ENCODE measurements around the gene NOP16.

The NOP16 gene

GRCh38 chr5:176364765-176365350 is 23.5 kb downstream of the NOP16 start:
- in situ Hi-C loops (cut with HindIII; ENCODE audit: low sequenced_read_pairs) = no loop called here
- TF ChIP-seq CTCF (IDR thresholded peaks at IDR 0.05; ENCODE audit: low read depth, low read length) = no peak
- peak; percentile 23 for DNase-seq (ENCODE audit: low read depth, low spot score)

GRCh38 chr5:176362233-176362490 is 26.2 kb downstream of the NOP16 start:
- no peak for TF ChIP-seq CTCF (IDR thresholded peaks at IDR 0.05; ENCODE audit: low read depth, low read length)
- DNase-seq (ENCODE audit: low read depth, low spot score) = no peak
- in situ Hi-C loops (cut with HindIII; ENCODE audit: low sequenced_read_pairs) = no loop called here
- H3K4me3 ChIP-seq (ENCODE audit: low read depth, low read length) = peak overlapping the region; percentile 97

More at GRCh38 chr5:176364765-176365350, 23.5 kb downstream of the NOP16 start:
- H3K4me3 ChIP-seq (ENCODE audit: low read depth, low read length) = peak overlapping the region; percentile 57

- peak; percentile 25 for TF ChIP-seq CTCF (IDR thresholded peaks at IDR 0.05; ENCODE audit: low read depth, low read length)
- in situ Hi-C loops (cut with HindIII; ENCODE audit: low sequenced_read_pairs) = no loop called here
- H3K4me3 ChIP-seq (ENCODE audit: low read depth, low read length) = peak within 1 kb of the TSS; percentile 97
- DNase-seq (ENCODE audit: low read depth, low spot score) = peak; percentile 89
These were observed 26.8 kb downstream of the NOP16 start, which contains the start of gene KIAA1191 for GRCh38 chr5:176361437-176362232. KIAA1191 (minus strand) TSS chr5:176361764; CDS start chr5:176359508, 2,256 bp downstream.

DNA sequence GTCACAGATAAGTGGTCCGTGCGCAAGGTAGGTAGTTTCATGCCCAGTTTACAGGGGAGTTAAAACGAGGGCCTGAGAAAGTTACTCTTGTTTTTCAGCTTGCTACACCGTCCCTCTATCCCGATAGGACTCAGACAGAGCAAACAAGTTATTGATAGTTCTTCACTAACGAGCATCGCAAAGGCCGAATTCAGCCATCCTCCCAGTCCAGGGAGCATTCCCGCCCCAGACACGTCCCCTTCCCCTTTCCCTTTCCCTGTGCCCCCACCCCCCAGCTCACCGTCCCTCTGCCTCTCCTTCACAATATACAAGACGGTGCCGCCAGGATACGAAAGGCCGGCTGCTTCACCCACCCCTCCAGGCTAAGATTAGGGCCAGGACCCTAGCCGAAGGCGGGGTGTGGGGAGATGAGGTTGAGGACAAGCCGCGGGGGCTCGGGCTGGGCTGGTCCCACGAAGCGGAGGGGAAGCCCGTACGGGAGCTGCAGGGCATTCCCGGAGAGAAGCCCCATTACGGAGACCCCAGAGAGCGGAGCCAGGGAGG is 27.4 kb downstream of the NOP16 start:
- in situ Hi-C loops (cut with HindIII; ENCODE audit: low sequenced_read_pairs) = no loop called here
- DNase-seq (ENCODE audit: low read depth, low spot score) = no peak
- TF ChIP-seq CTCF (IDR thresholded peaks at IDR 0.05; ENCODE audit: low read depth, low read length) = no peak
- H3K4me3 ChIP-seq (ENCODE audit: low read depth, low read length) = peak overlapping the region; percentile 97

DNA sequence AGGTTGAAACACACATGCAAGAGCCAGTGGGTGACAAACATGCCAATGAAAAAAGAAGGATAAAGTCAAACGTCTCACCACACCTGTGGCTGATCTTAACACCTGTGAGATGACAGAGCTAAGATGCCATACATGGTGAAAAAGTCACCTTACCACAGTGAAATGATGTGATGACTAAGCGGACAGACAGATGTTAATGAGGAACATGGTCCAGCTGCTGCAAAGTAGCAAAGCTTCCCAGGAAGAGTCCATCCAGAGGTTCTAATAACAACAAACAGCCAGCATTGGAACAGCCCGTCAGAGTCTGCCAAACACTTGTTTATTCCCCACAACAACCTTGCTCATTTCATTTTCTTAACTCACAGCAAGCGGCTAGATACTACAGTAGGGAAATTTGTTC is 28.7 kb downstream of the NOP16 start:
- no peak for DNase-seq (ENCODE audit: low read depth, low spot score)
- in situ Hi-C loops (cut with HindIII; ENCODE audit: low sequenced_read_pairs) = no loop called here
- H3K4me3 ChIP-seq (ENCODE audit: low read depth, low read length) = no peak overlapping the region
- TF ChIP-seq CTCF (IDR thresholded peaks at IDR 0.05; ENCODE audit: low read depth, low read length) = no peak

- H3K4me3 ChIP-seq (ENCODE audit: low read depth, low read length) = no peak overlapping the region
- in situ Hi-C loops (cut with HindIII; ENCODE audit: low sequenced_read_pairs) = no loop called here
- no peak for TF ChIP-seq CTCF (IDR thresholded peaks at IDR 0.05; ENCODE audit: low read depth, low read length)
- no peak for DNase-seq (ENCODE audit: low read depth, low spot score)
These were observed 32.2 kb downstream of the NOP16 start for GRCh38 chr5:176356179-176356566.
